Liver (tissue), 3 donors: Measurements from ENCODE around the gene SFXN3.

Experiments
- HNF4G ChIP-seq: IDR thresholded peaks from 2 replicates; pipeline ENCODE4 v1.6.1; 2016; ENCODE audit warnings: antibody characterized with exemption
- REST ChIP-seq: IDR thresholded peaks from 2 replicates; pipeline ENCODE4 v1.6.1; 2016; ENCODE audit warnings: antibody characterized with exemption, mild to moderate bottlenecking
- TF ChIP-seq, protein P1 (sequence below): fragments of 150-350 bp; IDR thresholded peaks from 2 replicates; pipeline ENCODE4 v1.5.1; 2017; ENCODE audit warnings: improper control_type of control experiment, low read depth, low read length; ENCODE audit not compliant: missing input control
- donor health status: healthy.
- donor health status: healthy.

DNA sequence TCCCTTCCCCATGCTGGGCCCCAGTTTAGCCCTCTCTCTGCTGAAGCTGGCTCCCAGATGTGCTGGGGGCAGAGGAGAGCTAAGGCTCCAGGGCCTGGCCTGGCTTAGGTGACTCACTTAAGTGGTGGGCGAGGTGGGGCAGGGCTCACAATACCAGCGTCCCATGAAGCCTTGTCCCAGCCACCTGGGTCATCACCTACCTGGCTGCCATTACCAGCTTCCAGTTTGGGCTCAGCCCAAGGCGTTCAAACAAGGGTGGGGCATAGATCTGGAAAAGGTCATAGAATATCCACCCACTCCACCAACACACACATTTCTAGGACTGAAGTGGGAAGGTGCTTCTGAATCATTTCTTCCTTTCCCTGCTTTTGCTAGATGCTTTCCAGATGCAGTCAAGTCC, 39.1 kb downstream of the SFXN3 start:
- TF ChIP-seq, protein P1, sequence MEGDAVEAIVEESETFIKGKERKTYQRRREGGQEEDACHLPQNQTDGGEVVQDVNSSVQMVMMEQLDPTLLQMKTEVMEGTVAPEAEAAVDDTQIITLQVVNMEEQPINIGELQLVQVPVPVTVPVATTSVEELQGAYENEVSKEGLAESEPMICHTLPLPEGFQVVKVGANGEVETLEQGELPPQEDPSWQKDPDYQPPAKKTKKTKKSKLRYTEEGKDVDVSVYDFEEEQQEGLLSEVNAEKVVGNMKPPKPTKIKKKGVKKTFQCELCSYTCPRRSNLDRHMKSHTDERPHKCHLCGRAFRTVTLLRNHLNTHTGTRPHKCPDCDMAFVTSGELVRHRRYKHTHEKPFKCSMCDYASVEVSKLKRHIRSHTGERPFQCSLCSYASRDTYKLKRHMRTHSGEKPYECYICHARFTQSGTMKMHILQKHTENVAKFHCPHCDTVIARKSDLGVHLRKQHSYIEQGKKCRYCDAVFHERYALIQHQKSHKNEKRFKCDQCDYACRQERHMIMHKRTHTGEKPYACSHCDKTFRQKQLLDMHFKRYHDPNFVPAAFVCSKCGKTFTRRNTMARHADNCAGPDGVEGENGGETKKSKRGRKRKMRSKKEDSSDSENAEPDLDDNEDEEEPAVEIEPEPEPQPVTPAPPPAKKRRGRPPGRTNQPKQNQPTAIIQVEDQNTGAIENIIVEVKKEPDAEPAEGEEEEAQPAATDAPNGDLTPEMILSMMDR: no peak
- no peak for TF ChIP-seq REST
- TF ChIP-seq HNF4G: no peak
